ENCODE data around the gene XPC.

XPC gene

DNA sequence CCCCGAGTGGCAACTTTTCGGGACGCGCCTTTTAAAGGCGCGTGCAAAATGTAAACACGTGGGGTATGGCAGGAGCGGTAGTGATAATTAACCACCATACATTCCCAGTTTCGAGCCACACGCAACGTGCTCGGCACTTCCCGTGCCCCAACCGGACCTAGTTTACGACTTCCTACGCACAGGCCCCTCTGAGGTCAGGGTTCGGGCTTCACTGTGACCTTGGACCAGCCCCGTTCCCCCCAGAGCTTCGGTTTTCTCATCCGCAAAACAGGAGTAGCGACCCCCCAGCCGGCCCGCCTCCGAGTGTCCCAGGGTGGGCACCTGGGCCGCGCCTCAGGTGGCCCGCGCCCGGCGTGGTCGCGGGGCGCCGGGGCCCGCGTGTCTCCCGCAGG, 54.2 kb downstream of the XPC start (continued):
- TF ChIP-seq ZNF473 (tag by site-specific recombination; IDR thresholded peaks at IDR 0.05) (no peak), ZNF677 (tag by site-specific recombination; IDR thresholded peaks at IDR 0.05) (0 out of 2 replicates have a peak, but pooled peaks have one; percentile 51)
- TF ChIP-seq, protein P1, sequence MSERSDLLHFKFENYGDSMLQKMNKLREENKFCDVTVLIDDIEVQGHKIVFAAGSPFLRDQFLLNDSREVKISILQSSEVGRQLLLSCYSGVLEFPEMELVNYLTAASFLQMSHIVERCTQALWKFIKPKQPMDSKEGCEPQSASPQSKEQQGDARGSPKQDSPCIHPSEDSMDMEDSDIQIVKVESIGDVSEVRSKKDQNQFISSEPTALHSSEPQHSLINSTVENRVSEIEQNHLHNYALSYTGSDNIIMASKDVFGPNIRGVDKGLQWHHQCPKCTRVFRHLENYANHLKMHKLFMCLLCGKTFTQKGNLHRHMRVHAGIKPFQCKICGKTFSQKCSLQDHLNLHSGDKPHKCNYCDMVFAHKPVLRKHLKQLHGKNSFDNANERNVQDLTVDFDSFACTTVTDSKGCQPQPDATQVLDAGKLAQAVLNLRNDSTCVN (tag by site-specific recombination; optimal IDR thresholded peaks at IDR 0.05): peak; percentile 63
- TF ChIP-seq, protein P2, sequence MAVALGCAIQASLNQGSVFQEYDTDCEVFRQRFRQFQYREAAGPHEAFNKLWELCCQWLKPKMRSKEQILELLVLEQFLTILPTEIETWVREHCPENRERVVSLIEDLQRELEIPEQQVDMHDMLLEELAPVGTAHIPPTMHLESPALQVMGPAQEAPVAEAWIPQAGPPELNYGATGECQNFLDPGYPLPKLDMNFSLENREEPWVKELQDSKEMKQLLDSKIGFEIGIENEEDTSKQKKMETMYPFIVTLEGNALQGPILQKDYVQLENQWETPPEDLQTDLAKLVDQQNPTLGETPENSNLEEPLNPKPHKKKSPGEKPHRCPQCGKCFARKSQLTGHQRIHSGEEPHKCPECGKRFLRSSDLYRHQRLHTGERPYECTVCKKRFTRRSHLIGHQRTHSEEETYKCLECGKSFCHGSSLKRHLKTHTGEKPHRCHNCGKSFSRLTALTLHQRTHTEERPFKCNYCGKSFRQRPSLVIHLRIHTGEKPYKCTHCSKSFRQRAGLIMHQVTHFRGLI (tag by site-specific recombination; IDR thresholded peaks at IDR 0.05): no peak

DNA sequence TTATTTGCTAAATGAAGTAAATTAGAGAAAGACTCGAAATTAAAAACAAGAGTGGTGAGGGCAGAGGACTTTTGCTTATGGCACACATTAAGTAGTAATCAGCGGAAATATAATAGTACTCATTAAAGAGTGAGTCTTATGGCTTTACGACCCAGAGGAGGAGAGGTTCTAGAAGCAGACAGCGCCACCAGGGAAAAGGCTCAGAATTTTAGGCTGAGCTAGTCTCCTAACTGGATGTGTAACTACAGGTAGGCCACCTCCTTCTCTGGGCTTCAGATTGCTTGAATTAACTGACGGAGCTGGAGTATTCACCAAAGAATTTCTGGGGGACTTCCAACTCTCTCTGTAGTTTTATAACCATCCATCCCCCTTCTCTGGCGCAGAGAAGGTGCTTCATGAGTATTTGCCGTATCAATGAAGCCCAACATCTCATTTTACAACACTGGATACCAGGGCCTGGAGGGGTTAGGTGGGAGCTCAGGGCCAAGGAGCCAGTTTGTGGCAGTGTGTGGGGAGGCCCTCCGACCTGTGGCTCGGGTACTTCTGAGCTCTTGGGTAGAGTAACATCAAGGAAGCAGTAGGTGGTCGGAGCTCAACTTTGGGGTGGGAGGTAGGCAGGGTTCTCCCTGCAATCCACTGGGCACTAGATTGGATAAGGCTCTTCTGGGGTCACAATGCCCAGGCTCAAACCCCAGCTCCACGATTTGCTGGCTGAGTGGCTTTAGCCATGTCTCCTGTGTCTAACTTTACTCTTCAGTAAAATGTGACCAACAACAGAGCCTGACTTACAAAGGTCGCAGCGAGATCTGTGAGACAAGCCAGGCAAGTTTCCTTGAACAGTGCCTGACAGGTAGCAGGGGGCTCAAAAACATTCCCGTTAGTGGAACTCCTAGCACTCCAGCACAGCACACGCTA, 54.8 kb downstream of the XPC start:
- TF ChIP-seq, protein P2 (tag by site-specific recombination; IDR thresholded peaks at IDR 0.05): 0 out of 2 replicates have a peak, but pooled peaks have one; percentile 39
- TF ChIP-seq KLF1 (tag by site-specific recombination; IDR thresholded peaks at IDR 0.05): no peak
- TF ChIP-seq SCRT2 (tag by site-specific recombination; IDR thresholded peaks at IDR 0.05): peak; percentile 54; the same call in 1 of the 2 replicates
- TF ChIP-seq SCRT1 (tag by site-specific recombination; IDR thresholded peaks at IDR 0.05; ENCODE audit: borderline replicate concordance): peak; percentile 54; the same call in 1 of the 2 replicates
- H3K4me1 ChIP-seq (ENCODE audit: control insufficient read depth, insufficient read depth, low read length): peaks cover 4% of the 10 kb centered on the region
- peak overlapping the region; percentile 73; the same call in 1 of the 2 replicates for H3K27ac ChIP-seq (ENCODE audit: extremely low read depth, low read depth, low read length)
- H3K4me3 ChIP-seq (ENCODE audit: low read depth, low read length): peak overlapping the region; percentile 73
- no peaks in the 10 kb centered on the region for H3K9me3 ChIP-seq (ENCODE audit: control insufficient read depth, insufficient read depth, low read depth, low read length)
- ChIA-PET CTCF (interaction anchor here (0.7 to 2.9 kb wide), 2 partner anchors 227 to 232 kb away, joined by 4 to 13 read pairs; no protein-coding TSS in a partner anchor), POLR2A (interaction anchor here (0.5 to 1.6 kb wide), 2 partner anchors 55 to 227 kb away, joined by 3 to 9 read pairs; partner anchors contain the start of genes LSM3 and XPC)
- H3K36me3 ChIP-seq (ENCODE audit: control insufficient read depth in 2 of 2, insufficient read depth in 1 of 2, low read length in 2 of 2): peaks cover 2 to 54% of the 10 kb centered on the region in 2 experiments; a peak in 2 of 3 replicates

DNA sequence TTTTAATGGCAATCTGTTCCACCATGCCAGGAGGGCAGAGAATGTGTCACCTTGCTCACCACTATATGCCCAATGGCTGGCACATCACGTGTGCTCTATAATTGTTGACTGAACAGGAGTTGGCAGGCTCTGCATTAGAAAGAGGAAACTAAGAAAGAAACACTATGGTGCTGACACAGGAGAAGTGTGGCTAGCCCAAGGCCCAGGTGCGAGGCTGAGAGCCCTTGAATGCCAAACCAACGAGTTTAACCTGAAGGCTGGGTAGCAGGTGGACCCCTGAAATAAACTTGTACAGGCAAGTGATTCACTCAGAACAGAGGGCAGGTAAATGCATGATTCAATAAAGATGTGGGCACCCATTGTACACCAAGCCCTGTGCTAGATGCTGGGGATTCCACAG, 56.1 kb downstream of the XPC start:
- Histone ChIP-seq H3K27ac (ENCODE audit: extremely low read depth, low read depth, low read length) (no peak overlapping the region), H3K4me1 (ENCODE audit: control insufficient read depth, insufficient read depth, low read length) (peaks cover 4% of the 10 kb centered on the region), H3K4me3 (ENCODE audit: low read depth, low read length) (no peak overlapping the region), H3K36me3 (ENCODE audit: control insufficient read depth in 2 of 2, insufficient read depth in 1 of 2, low read length in 2 of 2) (peaks cover 0 to 45% of the 10 kb centered on the region in 2 experiments; a peak in 1 of 3 replicates), H3K9me3 (ENCODE audit: control insufficient read depth, insufficient read depth, low read depth, low read length) (no peaks in the 10 kb centered on the region)
- ChIA-PET CTCF (interaction anchor here (0.6 kb wide), 1 partner anchor 719 kb away, joined by 4 read pairs; no protein-coding TSS in a partner anchor), POLR2A (interaction anchor here (0.6 to 1.6 kb wide), 3 partner anchors 10 to 133 kb away, joined by 3 to 9 read pairs (median 3); partner anchors contain the start of genes LSM3 and XPC)
- TF ChIP-seq ZNF416 (tag by site-specific recombination; IDR thresholded peaks at IDR 0.05) (no peak), ZNF626 (tag by site-specific recombination; IDR thresholded peaks at IDR 0.05) (no peak), ZNF561 (tag by site-specific recombination; IDR thresholded peaks at IDR 0.05; ENCODE audit: borderline replicate concordance) (no peak), ZNF791 (tag by site-specific recombination; IDR thresholded peaks at IDR 0.05) (no peak), ZNF2 (tag by site-specific recombination; IDR thresholded peaks at IDR 0.05) (no peak), ZNF843 (tag by site-specific recombination; IDR thresholded peaks at IDR 0.05) (no peak), KLF9 (tag by site-specific recombination; IDR thresholded peaks at IDR 0.05; ENCODE audit: low read depth) (no peak), ZNF221 (tag by site-specific recombination; IDR thresholded peaks at IDR 0.05; ENCODE audit: borderline replicate concordance) (no peak)

Data from HEK293 (cell line).